Adrenal gland (tissue), 5 donors: Measurements from ENCODE around the gene RGS19.

Source experiments
- CTCF ChIP-seq, 6 experiments: fragments of 450-650 bp in 4 of 6; fragments of 200-600 bp in 2 of 6; sonication (generic) in 1 of 6; IDR thresholded peaks; 1 replicate in 5 of 6; 2 replicates in 1 of 6; pipeline versions ENCODE4 v1.5.1 to v1.8.0; 2016 to 2021; ENCODE audit warnings: antibody characterized with exemption in 6 of 6, mild to moderate bottlenecking in 2 of 6, moderate library complexity in 1 of 6
- POLR2A ChIP-seq, 2 donors: fragments of 450-650 bp; IDR thresholded peaks; one replicate each; pipeline ENCODE4 v1.6.1; 2017; ENCODE audit warnings: antibody characterized with exemption in 2 of 2, mild to moderate bottlenecking in 2 of 2, moderate library complexity in 1 of 2
- donor health status: DM: no; HTN: no; CAD: no.

- TF ChIP-seq CTCF (IDR thresholded peaks at IDR 0.05) (no peak), POLR2A (IDR thresholded peaks at IDR 0.05) (no peak)
These were observed 23.5 kb upstream of the RGS19 start for GRCh38 chr20:64102647-64103354.
